HG03469 (cell line): ENCODE measurements around the gene DIABLO.
"Not testable (repeated sequence)": the region's sequence is repeated elsewhere in the genome, so short reads cannot be mapped to it uniquely, and the experiment has no call there.

Experiments
- ATAC-seq: cut with Tn5 transposase; IDR thresholded peaks from one replicate; pipeline ENCODE4 v1.9.1; 2021; ENCODE audit warnings: mild to moderate bottlenecking, moderate library complexity, moderate number of reproducible peaks; ENCODE audit not compliant: unreplicated experiment

The DIABLO gene

GRCh38 chr12:122225683-122226365, at the start of gene DIABLO:
DIABLO (minus strand) TSS chr12:122226052; CDS start chr12:122226014, 38 bp downstream.
- peak; percentile 79 for ATAC-seq

- ATAC-seq, result no peak
Measured at GRCh38 chr12:122275459-122275858, 49.6 kb upstream of the DIABLO start.

GRCh38 chr12:122266230-122266901, 40.5 kb upstream of the DIABLO start, which contains the start of gene VPS33A:
VPS33A (minus strand) TSS chr12:122266494; CDS start chr12:122266408, 86 bp downstream.
- ATAC-seq, result peak; percentile 75

- ATAC-seq, result peak; percentile 22
Measured at GRCh38 chr12:122265886-122266229, 40.0 kb upstream of the DIABLO start.

GRCh38 chr12:122265476-122265875, 39.6 kb upstream of the DIABLO start:
- ATAC-seq, result no peak

GRCh38 chr12:122260735-122261134, 34.9 kb upstream of the DIABLO start:
- not testable (repeated sequence) for ATAC-seq

- not testable (repeated sequence) for ATAC-seq
Measured at GRCh38 chr12:122258939-122259338, 33.1 kb upstream of the DIABLO start.

- ATAC-seq, result not testable (repeated sequence)
Measured at GRCh38 chr12:122258462-122258861, 32.6 kb upstream of the DIABLO start.

GRCh38 chr12:122250536-122250935, 24.7 kb upstream of the DIABLO start:
- no peak for ATAC-seq

- ATAC-seq, result no peak
Measured at GRCh38 chr12:122250047-122250446, 24.2 kb upstream of the DIABLO start.

- ATAC-seq, result no peak
Measured at GRCh38 chr12:122245553-122245952, 19.7 kb upstream of the DIABLO start.

- no peak for ATAC-seq
Measured at GRCh38 chr12:122244565-122245371, 18.9 kb upstream of the DIABLO start.

- no peak for ATAC-seq
Measured at GRCh38 chr12:122243965-122244364, 18.1 kb upstream of the DIABLO start.

- no peak for ATAC-seq
Measured at GRCh38 chr12:122238861-122239260, 13.0 kb upstream of the DIABLO start.

- ATAC-seq, result no peak
Measured at GRCh38 chr12:122235741-122236140, 9.9 kb upstream of the DIABLO start.

GRCh38 chr12:122232691-122233090, 6.8 kb upstream of the DIABLO start:
- ATAC-seq, result no peak

- no peak for ATAC-seq
Measured at GRCh38 chr12:122230798-122231197, 4.9 kb upstream of the DIABLO start.

GRCh38 chr12:122228092-122228491, 2.2 kb upstream of the DIABLO start:
- no peak for ATAC-seq

GRCh38 chr12:122227341-122227740, 1.5 kb upstream of the DIABLO start:
- ATAC-seq, result no peak

- no peak for ATAC-seq
Measured at GRCh38 chr12:122226366-122227125, 694 bp upstream of the DIABLO start.

- ATAC-seq, result no peak
Measured at GRCh38 chr12:122216445-122216844, 9.4 kb downstream of the DIABLO start.
